Uterus (tissue), 2 donors: ENCODE results near the gene MPG.

Source experiments
- POLR2A ChIP-seq, 2 donors: fragments of 450-650 bp; IDR thresholded peaks; one replicate each; pipeline ENCODE4 v1.6.1; 2016; ENCODE audit warnings: antibody characterized with exemption in 2 of 2, mild to moderate bottlenecking in 1 of 2, moderate library complexity in 1 of 2
- TF ChIP-seq, protein P1 (sequence below), 4 experiments: fragments of 200-600 bp in 2 of 4; fragments of 450-650 bp in 2 of 4; sonication (generic) in 2 of 4; IDR thresholded peaks; one replicate each; pipeline ENCODE4 v1.5.1; 2016 to 2019; ENCODE audit warnings: antibody characterized with exemption in 4 of 4, mild to moderate bottlenecking in 2 of 4, moderate library complexity in 1 of 4

GRCh38 chr16:102060-102855, 24.2 kb downstream of the MPG start:
- TF ChIP-seq, protein P1, sequence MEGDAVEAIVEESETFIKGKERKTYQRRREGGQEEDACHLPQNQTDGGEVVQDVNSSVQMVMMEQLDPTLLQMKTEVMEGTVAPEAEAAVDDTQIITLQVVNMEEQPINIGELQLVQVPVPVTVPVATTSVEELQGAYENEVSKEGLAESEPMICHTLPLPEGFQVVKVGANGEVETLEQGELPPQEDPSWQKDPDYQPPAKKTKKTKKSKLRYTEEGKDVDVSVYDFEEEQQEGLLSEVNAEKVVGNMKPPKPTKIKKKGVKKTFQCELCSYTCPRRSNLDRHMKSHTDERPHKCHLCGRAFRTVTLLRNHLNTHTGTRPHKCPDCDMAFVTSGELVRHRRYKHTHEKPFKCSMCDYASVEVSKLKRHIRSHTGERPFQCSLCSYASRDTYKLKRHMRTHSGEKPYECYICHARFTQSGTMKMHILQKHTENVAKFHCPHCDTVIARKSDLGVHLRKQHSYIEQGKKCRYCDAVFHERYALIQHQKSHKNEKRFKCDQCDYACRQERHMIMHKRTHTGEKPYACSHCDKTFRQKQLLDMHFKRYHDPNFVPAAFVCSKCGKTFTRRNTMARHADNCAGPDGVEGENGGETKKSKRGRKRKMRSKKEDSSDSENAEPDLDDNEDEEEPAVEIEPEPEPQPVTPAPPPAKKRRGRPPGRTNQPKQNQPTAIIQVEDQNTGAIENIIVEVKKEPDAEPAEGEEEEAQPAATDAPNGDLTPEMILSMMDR (IDR thresholded peaks at IDR 0.05): no peak
- no peak for TF ChIP-seq POLR2A (IDR thresholded peaks at IDR 0.05)
